Ramos (cell line): Measurements from ENCODE around the gene TRIM60.
"Not testable (repeated sequence)": the region's sequence is repeated elsewhere in the genome, so short reads cannot be mapped to it uniquely, and the experiment has no call there.

Experiments
- in situ Hi-C: fragments of 300-500 bp; cut with MboI; formaldehyde crosslinking; loops from one replicate; pipeline ENCODE4 v1.14.3; 2022; ENCODE audit warnings: low sequenced_read_pairs; ENCODE audit not compliant: unreplicated experiment

Gene TRIM60

GRCh38 chr4:165031436-165032211, at the start of gene TRIM60:
TSS of gene TRIM60 (plus strand) at chr4:165031999. CDS start at chr4:165040073, 8,074 bp downstream.
- in situ Hi-C loops = no loop called here

- in situ Hi-C loops = no loop called here
These were observed 42.3 kb upstream of the TRIM60 start for GRCh38 chr4:164989471-164989870.

DNA sequence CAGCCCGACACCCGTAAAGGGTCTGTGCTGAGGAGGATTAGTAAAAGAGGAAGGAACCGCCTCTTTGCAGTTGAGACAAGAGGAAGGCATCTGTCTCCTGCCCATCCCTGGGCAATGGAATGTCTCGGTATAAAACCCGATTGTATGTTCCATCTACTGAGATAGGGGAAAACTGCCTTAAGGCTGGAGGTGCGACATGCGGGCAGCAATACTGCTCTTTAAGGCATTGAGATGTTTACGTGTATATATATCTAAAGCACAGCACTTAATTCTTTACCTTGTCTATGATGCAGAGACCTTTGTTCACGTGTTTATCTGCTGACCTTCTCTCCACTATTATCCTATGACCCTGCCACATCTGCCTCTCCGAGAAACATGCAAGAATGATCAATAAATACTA, 41.0 kb upstream of the TRIM60 start:
- in situ Hi-C loops = loop anchor here (10.0 kb wide), 1 partner anchor 206 kb away; no protein-coding TSS in a partner anchor

DNA sequence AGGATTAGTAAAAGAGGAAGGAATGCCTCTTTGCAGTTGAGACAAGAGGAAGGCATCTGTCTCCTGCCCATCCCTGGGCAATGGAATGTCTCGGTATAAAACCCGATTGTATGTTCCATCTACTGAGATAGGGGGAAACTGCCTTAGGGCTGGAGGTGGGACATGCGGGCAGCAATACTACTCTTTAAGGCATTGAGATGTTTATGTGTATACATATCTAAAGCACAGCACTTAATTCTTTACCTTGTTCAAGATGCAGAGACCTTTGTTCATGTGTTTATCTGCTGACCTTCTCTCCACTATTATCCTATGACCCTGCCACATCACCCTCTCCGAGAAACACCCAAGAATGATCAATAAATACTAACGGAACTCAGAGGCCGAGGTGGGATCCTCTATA, 35.7 kb upstream of the TRIM60 start:
- in situ Hi-C loops = loop anchor here (10.0 kb wide), 1 partner anchor 211 kb away; no protein-coding TSS in a partner anchor

GRCh38 chr4:164997324-164997723, 34.5 kb upstream of the TRIM60 start:
- in situ Hi-C loops = loop anchor here (10.0 kb wide), 1 partner anchor 213 kb away; no protein-coding TSS in a partner anchor

DNA sequence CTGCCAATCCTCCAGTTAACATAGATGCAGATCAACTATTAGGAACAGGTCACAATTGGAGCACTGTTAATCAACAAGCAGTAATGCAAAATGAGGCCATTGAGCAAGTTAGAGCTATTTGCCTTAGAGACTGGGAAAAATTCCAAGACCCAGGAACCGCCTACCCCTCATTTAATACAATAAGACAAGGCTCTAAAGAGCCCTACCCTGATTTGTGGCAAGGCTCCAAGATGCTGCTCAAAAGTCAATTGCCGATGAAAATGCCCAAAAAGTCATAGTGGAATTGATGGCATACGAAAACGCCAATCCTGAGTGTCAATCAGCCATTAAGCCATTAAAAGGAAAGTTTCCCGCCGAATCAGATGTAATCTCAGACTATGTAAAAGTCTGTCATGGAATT, 33.9 kb upstream of the TRIM60 start:
- in situ Hi-C loops = loop anchor here (10.0 kb wide), 1 partner anchor 213 kb away; no protein-coding TSS in a partner anchor

DNA sequence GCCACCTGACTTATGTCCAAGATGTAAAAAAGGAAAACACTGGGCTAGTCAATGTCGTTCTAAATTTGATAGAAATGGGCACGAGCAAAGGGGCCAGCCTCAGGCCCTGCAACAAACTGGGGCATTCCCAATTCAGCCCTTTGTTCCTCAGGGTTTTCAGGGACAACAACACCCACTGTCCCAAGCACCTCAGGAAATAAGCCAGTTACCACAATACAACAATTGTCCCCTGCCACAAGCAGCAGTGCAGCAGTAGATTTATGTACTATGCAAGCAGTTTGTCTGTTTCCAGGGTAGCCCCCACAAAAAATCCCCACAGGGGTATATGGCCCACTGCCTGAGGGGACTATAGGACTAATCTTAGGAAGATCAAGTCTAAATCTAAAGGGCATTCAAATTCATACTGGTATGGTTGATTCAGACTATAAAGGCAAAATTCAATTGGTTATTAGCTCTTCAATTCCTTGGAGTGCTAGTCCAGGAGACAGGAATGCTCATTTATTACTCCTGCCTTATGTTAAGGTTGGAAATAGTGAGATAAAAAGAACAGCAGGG, 33.2 kb upstream of the TRIM60 start:
- in situ Hi-C loops = loop anchor here (10.0 kb wide), 1 partner anchor 214 kb away; no protein-coding TSS in a partner anchor

DNA sequence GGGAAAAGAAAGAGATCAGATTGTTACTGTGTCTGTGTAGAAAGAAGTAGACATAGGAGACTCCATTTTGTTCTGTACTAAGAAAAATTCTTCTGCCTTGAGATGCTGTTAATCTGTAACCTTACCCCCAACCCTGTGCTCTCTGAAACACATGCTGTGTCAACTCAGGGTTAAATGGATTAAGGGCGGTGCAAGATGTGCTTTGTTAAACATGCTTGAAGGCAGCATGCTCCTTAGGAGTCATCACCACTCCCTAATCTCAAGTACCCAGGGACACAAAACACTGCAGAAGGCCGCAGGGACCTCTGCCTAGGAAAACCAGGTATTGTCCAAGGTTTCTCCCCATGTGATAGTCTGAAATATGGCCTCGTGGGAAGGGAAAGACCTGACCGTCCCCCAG, 29.8 kb upstream of the TRIM60 start:
- in situ Hi-C loops = not testable (repeated sequence)

DNA sequence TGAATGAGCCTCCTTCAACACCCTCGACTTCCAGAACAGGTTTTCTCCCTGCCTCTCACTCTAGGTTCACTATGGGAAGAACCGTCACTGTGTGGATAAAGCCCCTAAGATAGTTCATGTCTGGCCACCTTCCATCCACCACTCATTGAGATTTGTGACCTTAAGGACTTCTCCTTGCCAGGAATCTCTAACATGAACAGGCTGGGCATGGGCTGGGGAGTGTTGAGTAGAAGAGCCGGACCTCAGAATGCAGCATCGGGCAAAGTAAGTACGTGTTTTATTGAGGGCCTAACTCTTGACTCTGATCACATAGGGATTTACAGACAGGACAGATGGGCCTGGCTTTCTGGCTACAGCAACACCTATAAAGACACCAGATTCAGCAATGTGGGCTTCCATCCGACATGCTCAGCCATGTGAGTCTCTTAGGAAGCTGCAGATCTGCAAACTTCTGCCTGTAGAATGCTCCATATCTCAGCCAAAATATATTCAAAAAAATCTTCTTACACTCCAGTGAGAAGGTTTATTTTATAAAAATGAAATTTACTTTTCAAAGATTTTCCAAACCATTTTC, 26.4 kb upstream of the TRIM60 start:
- in situ Hi-C loops = no loop called here

GRCh38 chr4:165006456-165006855, 25.3 kb upstream of the TRIM60 start:
- in situ Hi-C loops = no loop called here

- in situ Hi-C loops = no loop called here
These were observed 24.9 kb upstream of the TRIM60 start for GRCh38 chr4:165006886-165007285.

GRCh38 chr4:165009493-165010227, 22.1 kb upstream of the TRIM60 start:
- in situ Hi-C loops = no loop called here

DNA sequence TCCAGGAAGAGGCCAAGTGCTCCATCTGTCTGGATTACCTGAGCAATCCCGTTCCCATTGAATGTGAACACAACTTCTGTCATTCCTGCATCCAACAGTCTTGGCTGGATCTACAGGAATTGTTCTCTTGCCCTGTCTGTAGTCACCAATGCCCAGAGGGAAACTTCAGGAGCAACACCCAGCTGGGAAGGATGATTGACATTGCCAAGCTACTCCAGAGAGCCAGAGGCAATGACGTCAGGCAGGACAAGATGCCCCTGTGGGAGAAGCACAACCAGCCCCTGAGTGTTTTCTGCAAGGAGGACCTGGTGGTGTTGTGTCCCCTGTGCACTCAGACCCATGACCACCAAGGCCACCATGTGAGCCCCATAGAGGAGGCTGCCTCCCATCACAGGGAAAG, 21.3 kb upstream of the TRIM60 start:
- in situ Hi-C loops = no loop called here

- in situ Hi-C loops = no loop called here
These were observed 20.8 kb upstream of the TRIM60 start for GRCh38 chr4:165010991-165011390.

DNA sequence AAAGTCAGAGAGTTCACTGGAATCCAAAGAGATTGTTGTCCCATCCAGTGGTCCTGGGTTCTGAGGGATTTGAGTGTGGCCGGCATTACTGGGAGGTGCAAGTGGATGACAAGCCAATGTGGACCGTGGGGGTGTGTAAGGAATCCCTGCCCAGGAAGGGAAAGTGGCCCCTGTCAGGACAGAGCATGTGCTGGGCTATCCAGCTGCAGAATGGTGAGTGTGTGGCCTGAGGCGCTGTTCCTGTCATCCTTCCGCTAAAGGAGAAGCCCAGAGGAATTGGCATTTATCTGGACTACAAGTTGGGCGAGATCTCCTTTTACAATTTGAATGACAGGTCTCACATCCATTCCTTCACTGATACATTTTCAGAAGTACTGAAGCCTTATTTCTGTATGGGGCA, 20.4 kb upstream of the TRIM60 start:
- in situ Hi-C loops = no loop called here

GRCh38 chr4:165013691-165014090, 18.1 kb upstream of the TRIM60 start:
- in situ Hi-C loops = no loop called here

DNA sequence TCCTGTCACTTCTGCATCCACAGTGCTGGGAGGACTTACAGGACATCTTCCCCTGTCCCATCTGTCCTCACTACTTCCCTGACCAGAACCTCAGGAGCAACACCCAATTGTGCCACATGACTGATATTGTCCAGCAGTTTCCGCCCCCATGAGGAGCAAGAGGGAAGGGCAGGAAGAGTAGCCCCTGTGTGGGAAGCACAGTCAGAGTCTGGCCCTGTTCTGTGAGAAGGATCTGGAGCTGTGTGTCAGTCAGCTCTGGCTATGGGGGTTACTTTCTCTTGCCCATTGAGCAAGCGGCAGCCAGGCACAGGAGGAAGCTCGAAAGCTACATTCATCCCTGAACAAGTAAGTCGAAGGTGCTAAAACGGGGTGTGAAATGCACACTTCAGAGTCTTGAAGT, 14.8 kb upstream of the TRIM60 start:
- in situ Hi-C loops = no loop called here

DNA sequence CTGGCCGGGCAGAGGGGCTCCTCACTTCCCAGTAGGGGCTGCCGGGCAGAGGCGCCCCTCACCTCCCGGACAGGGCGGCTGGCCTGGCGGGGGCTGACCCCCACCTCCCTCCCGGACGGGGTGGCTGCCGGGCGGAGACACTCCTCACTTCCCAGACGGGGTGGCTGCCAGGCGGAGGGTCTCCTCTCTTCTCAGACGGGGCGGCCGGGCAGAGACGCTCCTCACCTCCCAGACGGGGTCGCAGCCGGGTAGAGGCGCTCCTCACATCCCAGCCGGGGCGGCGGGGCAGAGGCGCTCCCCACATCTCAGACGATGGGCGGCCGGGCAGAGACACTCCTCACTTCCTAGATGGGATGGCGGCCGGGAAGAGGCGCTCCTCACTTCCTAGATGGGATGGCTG, 11.8 kb upstream of the TRIM60 start:
- in situ Hi-C loops = not testable (repeated sequence)

GRCh38 chr4:165025782-165026181, 6.0 kb upstream of the TRIM60 start:
- in situ Hi-C loops = not testable (repeated sequence)

DNA sequence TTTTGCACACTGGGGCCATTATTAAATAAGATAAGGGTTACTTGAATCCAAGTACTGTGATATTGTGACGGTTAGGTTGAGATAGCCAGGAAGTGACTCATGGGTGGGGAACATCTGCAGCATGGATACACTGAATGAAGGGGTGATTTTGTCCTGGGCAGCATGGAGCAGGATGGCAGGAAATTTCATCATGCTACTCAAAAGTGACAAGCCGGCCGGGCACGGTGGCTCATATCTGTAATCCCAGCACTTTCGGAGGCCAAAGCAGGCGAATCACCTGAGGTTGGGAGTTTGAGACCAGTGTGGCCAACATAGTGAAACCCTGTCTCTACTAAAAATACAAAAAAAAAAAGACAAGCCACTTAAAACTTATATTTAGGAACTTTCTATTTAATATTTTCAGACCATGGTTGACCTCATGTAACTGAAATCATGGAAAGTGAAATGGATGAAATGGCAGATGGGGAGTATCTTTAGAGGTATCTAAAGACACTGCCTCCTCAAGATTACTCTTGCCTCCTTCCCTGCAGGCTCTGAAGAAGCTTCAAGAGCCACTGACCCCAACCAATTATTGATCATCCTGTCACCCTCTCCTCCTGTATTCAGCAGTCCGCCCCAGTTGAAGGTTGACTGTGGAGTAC, 3.9 kb upstream of the TRIM60 start:
- in situ Hi-C loops = no loop called here
